ENCODE measurements around the gene TOP2A.

The TOP2A gene

DNA sequence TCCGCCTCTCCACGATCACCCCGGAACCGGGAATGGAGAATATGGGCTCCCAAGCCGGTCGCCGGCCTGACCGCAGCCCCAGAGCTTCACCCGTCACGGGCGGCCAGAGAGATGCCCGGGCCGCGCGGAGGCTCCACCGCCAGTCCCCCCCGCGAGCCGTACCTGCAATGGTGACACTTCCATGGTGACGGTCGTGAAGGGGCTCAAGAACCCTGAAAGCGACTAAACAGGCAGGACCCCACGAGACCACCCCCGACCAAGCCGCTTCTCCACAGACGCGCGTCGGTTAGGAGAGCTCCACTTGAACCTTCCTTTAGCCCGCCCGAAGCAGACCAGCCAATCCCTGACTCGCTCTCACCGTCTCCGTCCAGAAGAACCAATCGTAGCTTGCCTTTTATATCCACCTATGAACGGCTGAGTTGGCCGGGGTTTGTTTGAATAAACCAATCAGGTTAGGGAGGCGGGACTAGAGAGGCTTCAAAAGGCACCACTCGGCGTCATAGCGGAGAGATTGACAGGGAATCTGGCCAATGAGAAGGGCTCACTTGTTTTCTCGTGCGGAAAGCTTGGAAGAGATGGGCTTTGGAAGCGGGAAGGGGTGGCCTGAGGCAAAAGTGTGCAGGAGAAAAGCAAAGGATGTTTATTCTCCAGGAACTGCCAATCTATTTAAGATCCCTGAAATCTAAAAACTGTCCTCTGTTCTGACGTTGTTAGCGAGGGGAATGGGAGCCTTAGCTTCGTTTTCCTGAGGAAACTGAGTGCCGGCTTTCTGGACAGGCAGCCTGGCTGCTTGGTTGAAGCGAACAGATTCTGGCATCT lies at the start of gene TOP2A:
Gene TOP2A, minus strand, starts transcription at position 288 of the 819 bp plus-strand sequence. Its CDS starts 105 bp downstream, at position 183.
- DNase-seq (ENCODE audit: low read depth) = peak; percentile 89

DNA sequence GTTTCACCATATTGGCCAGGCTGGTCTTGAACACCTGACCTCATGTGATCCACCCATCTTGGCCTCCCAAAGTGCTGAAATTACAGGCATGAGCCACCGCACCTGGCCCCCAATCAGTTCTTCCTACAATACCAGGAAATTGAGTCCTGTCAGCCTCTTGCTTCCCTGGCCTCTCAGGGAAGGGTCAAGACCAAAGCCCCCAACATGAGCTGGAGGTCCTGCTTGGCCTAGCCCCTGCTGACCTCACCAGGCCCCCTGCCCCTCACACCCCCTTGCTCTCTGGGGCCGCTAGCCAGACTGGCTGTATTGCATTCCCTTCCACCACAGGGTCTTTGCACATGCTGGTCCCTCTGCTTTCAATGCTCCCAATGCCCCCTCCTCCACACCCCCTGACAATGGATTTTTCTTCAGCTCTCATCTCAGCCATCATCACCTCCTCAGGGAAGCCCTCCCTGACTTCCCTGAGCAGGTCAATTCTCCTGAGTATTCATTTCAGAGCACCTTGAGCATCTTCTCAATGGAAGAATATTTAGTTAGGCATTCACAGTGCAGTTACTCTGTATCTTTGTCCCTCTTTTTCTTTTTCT lies 49.7 kb upstream of the TOP2A start:
- no peak for DNase-seq (ENCODE audit: low read depth)

DNA sequence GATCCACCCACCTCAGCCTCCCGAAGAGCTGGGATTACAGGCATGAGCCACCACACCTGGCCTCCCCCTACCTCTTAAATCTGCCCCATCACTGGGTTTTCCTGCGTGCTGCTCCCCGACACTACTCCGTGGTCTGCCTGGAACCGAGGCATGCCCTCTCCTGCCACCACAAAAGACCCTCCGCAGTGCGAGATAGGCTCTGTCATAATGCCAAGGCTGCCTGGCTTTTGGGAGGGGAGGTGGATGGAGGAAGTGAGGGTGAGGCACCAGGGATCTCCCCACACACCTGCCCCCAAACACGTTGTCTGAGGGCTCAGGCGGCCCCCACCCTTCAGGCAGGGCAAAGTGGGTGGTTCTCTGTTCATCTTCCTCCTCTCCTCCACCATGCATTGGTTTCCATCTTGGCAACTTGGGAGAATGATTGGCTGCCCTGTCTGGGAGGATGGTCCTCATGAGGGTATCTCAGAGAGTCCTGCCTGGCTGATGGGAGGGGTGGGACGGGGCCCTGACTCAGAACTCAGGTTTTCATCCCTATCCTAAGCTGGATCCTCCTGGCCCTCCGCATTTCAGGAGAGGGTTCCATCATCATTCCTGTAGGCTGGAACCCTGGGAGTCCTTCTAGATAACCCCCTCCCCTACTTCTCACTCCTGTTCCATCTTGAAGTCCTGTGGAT lies 48.7 kb upstream of the TOP2A start:
- DNase-seq (ENCODE audit: low read depth) = no peak

DNA sequence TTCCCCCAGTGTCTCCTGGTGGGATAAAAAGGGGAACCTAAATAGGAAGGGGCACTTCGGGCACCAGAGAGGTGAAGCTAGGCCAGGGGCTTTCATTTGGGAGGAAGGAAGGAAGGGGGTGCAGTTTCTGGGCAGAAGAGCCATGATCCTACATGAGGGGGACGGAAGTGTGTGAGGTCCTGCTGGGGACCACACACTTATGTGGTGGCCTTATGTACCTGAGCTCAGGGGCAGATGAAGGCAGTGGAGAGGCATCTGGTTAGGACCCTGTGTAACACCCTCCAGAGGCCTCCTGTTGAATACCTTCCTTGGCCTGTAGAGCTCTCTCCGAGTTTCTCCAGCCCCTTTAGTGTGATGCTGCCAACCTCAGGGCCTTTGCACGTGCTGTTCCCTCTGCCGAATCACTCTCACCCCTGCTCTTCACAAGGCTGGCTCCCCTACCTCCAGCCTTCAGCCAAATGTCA lies 46.7 kb upstream of the TOP2A start:
- no peak for DNase-seq (ENCODE audit: low read depth)

- DNase-seq (ENCODE audit: low read depth) = no peak
These were observed 45.4 kb upstream of the TOP2A start for GRCh38 chr17:40463122-40463550.

- DNase-seq (ENCODE audit: low read depth) = no peak
These were observed 44.8 kb upstream of the TOP2A start for GRCh38 chr17:40462343-40463121.

DNA sequence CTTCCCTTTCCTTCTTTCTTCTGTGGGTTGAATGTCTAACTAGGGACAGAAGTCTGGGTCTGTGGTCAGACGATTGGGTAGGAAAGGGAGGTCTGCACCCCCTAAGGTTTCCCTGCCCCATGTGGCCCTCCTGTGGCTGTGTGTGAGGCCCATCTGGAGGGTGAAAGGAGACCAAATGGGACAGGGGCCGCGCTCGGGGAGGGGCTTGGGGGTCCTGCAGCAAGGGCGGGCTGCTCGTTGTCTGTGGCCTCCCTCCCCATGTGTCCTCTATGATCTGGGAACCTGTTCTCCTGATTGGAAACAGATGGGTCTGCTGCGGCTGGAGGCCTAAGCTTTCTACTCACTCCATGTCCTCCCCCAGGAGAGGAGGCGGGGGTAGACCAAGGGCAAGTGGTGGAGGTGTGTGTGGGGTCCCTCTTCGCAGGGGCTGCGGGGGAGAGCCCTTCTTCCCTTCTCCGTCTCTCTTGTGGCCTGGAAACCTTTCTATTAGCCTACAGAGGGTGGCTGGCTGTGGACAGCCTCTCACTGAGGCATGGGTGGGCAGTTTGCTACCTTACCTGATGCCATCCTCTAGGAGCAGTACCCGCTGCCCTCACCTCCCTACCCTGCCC lies 44.1 kb upstream of the TOP2A start:
- no peak for DNase-seq (ENCODE audit: low read depth)

GRCh38 chr17:40460968-40461731 lies 43.5 kb upstream of the TOP2A start:
- DNase-seq (ENCODE audit: low read depth) = no peak

GRCh38 chr17:40460604-40460967 lies 42.9 kb upstream of the TOP2A start:
- DNase-seq (ENCODE audit: low read depth) = no peak

DNA sequence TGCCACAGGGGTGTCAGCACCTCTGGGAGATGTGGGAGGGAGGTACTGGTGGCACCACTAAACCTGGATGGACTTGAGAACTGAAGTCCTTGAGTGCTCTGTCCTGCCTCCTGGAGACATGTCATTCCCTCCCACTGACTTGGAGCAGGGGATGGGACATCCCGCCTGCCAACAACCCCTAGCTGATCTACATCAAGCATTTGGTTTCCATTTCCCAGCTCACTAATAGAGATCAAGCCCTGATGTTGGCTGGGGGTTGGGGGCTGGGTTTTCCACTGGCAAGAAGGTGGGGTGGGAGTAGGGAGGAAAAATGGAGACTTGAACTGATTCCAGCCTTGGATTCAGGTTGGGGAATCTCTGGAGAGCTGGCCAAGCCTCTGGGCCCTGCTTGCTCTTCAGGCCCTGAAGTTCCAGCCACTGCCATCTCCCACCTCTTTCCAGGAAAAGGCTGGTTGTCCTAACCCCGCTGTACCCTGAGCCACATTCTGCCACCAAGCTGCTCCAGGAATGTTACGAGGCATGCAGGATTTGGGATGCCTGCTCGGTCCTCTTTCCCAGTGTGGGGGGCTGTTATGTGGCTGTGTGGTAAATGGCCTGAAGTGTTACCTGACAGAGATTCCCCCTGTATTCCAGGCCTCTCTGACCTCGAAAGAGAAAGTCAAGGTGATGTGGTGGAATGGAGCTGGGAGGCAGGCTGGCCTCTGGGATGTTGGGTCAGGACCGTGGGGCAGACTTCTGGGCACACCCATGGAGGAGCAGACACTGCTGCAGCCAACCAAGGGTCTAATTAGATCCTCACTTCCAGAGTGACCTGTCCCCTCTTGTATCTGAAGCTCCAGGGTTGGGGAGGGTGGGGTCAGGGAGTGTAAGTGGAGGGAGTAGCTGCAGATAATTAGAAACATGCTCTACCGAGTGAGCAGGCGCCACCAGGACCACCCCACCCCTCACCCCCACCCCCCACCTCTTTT lies 42.2 kb upstream of the TOP2A start:
- DNase-seq (ENCODE audit: low read depth) = no peak

GRCh38 chr17:40458851-40459482 lies 41.3 kb upstream of the TOP2A start:
- DNase-seq (ENCODE audit: low read depth) = no peak

DNA sequence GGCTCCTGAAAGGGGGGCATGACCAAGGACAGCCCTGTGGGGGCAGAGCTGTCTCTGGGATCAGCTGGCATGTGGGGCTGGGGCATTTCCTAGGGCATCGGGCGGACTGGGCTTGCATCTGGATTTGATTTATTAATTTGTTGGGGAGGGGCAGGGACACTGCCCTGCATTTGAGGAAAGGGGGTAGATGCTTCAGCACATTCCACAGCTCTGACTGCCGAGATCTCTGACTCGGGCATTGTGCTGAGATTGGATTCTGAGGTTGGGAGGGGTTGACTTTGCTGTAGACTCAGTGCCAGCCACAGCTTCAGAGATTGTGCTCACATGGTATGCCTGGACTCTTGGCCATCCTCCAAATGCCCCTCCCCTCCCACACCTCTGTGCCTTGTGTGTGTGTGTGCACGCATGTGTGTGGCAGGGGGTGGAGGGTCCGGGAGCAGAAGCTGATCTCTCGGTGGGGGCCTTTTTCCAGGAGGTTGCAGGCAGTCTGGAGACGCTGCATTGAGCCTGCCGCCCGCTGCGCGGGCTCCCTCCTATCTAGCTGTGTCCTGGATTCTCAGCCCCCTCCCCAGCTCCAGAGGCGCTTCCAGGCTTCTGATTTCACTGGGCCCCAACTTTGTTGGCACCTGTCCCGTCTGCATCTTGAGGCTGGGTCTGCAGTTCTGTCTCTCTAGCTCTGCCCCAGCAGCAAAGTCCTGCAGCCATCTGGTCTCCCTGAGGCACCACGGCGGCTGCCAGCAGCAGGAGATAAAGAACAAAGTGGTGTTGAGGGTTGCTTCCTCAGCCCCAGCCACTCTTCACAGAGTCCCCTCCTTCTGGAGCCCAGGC lies 40.5 kb upstream of the TOP2A start:
- no peak for DNase-seq (ENCODE audit: low read depth)

DNA sequence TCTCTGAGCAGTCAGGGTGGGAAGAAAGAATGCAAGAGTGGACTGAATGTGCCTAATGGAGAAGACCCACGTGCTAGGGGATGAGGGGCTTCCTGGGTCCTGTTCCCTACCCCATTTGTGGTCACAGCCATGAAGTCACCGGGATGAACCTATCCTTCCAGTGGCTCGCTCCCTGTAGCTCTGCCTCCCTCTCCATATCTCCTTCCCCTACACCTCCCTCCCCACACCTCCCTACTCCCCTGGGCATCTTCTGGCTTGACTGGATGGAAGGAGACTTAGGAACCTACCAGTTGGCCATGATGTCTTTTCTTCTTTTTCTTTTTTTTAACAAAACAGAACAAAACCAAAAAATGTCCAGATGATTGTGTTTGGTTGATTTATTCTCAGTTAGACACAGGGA lies 39.7 kb upstream of the TOP2A start:
- DNase-seq (ENCODE audit: low read depth) = no peak

GRCh38 chr17:40456396-40456951 lies 38.8 kb upstream of the TOP2A start:
- DNase-seq (ENCODE audit: low read depth) = no peak

DNA sequence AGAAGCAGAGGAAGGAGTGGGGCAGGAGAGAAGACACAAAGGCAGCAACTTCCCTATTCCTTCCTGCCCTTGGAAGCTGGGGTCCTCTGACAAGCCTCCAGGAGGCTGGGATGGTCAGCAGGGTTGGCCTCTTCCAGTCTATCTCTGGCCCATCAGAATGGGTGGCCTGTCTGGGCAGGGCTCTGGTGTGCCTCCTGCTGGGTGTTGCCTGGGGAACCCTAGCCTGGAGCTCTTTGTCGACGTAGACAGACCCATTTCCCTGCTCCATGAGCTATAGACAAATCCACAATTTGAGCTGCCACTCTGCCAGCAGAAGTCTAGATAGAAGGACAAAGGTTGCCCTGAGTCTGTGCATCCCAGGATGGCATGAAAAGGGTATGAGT lies 36.9 kb upstream of the TOP2A start:
- no peak for DNase-seq (ENCODE audit: low read depth)

- no peak for DNase-seq (ENCODE audit: low read depth)
These were observed 36.4 kb upstream of the TOP2A start for GRCh38 chr17:40453881-40454612.

GRCh38 chr17:40452921-40453378 lies 35.3 kb upstream of the TOP2A start:
- DNase-seq (ENCODE audit: low read depth) = no peak
